ENCODE measurements around the gene FANCC. TPM values are rescaled to one million over a fixed set of nuclear protein-coding genes. Genes with fewer than 3 reads are reported as not detected.

FANCC gene
- total and polyA plus RNA-seq, 4 donors, result 8.3 to 32.4 (median 11.5) TPM

GRCh38 chr9:95073918-95074317, 243.6 kb downstream of the FANCC start:
- no peak for DNase-seq (ENCODE audit: low spot score)
- no peak for TF ChIP-seq REST (IDR thresholded peaks at IDR 0.05)
- TF ChIP-seq TAF1 (conservative IDR thresholded peaks at IDR 0.05), result no peak
- no peak for TF ChIP-seq HNF4A (conservative IDR thresholded peaks at IDR 0.05)
- Histone ChIP-seq H3K36me3 (ENCODE audit: control insufficient read depth in 4 of 4, insufficient read depth in 3 of 4, low read depth in 1 of 4, low read length in 3 of 4) (peaks cover 4 to 71% (median 39%) of the 10 kb centered on the region in 4 donors), H3K9me3 (ENCODE audit: control insufficient read depth in 4 of 4, low read length in 3 of 4) (no peaks in the 10 kb centered on the region), H3K9ac (ENCODE audit: low read depth in 1 of 2, low read length in 2 of 2) (no peak overlapping the region), H3K4me3 (ENCODE audit: low read depth in 1 of 3, low read length in 3 of 3) (no peak overlapping the region), H3K4me1 (ENCODE audit: control insufficient read depth in 4 of 4, insufficient read depth in 4 of 4, low read length in 3 of 4) (peaks cover 8 to 73% (median 42%) of the 10 kb centered on the region in 4 donors), H3K27ac (ENCODE audit: low read depth in 1 of 2, low read length in 2 of 2) (peak overlapping the region; percentile 19 to 26), H3K27me3 (ENCODE audit: control insufficient read depth in 4 of 4, insufficient read depth in 4 of 4, low read length in 3 of 4) (no peaks in the 10 kb centered on the region)
- 94% methylated on average over 5 of the region's 5 CpGs for WGBS

GRCh38 chr9:95073042-95073607, 244.4 kb downstream of the FANCC start:
- 95% methylated on average over 18 of the region's 18 CpGs for WGBS
- Histone ChIP-seq H3K27ac (ENCODE audit: low read depth in 1 of 2, low read length in 2 of 2) (peak overlapping the region in 1 of 2 donors; percentile 45), H3K9me3 (ENCODE audit: control insufficient read depth in 4 of 4, low read length in 3 of 4) (no peaks in the 10 kb centered on the region), H3K27me3 (ENCODE audit: control insufficient read depth in 4 of 4, insufficient read depth in 4 of 4, low read length in 3 of 4) (no peaks in the 10 kb centered on the region), H3K36me3 (ENCODE audit: control insufficient read depth in 4 of 4, insufficient read depth in 3 of 4, low read depth in 1 of 4, low read length in 3 of 4) (peaks cover 5 to 71% (median 36%) of the 10 kb centered on the region in 4 donors), H3K9ac (ENCODE audit: low read depth in 1 of 2, low read length in 2 of 2) (no peak overlapping the region), H3K4me3 (ENCODE audit: low read depth in 1 of 3, low read length in 3 of 3) (no peak overlapping the region), H3K4me1 (ENCODE audit: control insufficient read depth in 4 of 4, insufficient read depth in 4 of 4, low read length in 3 of 4) (peaks cover 8 to 79% (median 44%) of the 10 kb centered on the region in 4 donors)
- peak; percentile 10 for TF ChIP-seq CTCF (IDR thresholded peaks at IDR 0.05; ENCODE audit: low read depth, low read length, missing input control)
- TF ChIP-seq RAD21 (IDR thresholded peaks at IDR 0.05), result peak; percentile 36 to 59
- TF ChIP-seq YY1 (IDR thresholded peaks at IDR 0.05), result no peak
- no peak for TF ChIP-seq ATF3 (IDR thresholded peaks at IDR 0.05)
- no peak for TF ChIP-seq NR2F2 (IDR thresholded peaks at IDR 0.05)
- TF ChIP-seq TAF1 (conservative IDR thresholded peaks at IDR 0.05), result no peak
- no peak for TF ChIP-seq JUND (IDR thresholded peaks at IDR 0.05)
- DNase-seq (ENCODE audit: low spot score), result no peak

- no peak overlapping the region for H3K27ac ChIP-seq (ENCODE audit: low read depth in 1 of 2, low read length in 2 of 2)
- peaks cover 4 to 69% (median 36%) of the 10 kb centered on the region in 4 donors for H3K36me3 ChIP-seq (ENCODE audit: control insufficient read depth in 4 of 4, insufficient read depth in 3 of 4, low read depth in 1 of 4, low read length in 3 of 4)
- no peak overlapping the region for H3K4me3 ChIP-seq (ENCODE audit: low read depth in 1 of 3, low read length in 3 of 3)
- 81% methylated on average over 5 of the region's 5 CpGs for WGBS
- H3K27me3 ChIP-seq (ENCODE audit: control insufficient read depth in 4 of 4, insufficient read depth in 4 of 4, low read length in 3 of 4), result no peaks in the 10 kb centered on the region
- no peak overlapping the region for H3K9ac ChIP-seq (ENCODE audit: low read depth in 1 of 2, low read length in 2 of 2)
- no peaks in the 10 kb centered on the region for H3K9me3 ChIP-seq (ENCODE audit: control insufficient read depth in 4 of 4, low read length in 3 of 4)
- TF ChIP-seq NR2F2 (IDR thresholded peaks at IDR 0.05), result no peak
- TF ChIP-seq ATF3 (IDR thresholded peaks at IDR 0.05), result no peak
- TF ChIP-seq TAF1 (conservative IDR thresholded peaks at IDR 0.05), result no peak
- TF ChIP-seq EGR1 (IDR thresholded peaks at IDR 0.05; ENCODE audit: low read depth in 2 of 2), result no peak
- TF ChIP-seq HNF4G (IDR thresholded peaks at IDR 0.05), result no peak
- no peak for TF ChIP-seq FOXA1 (IDR thresholded peaks at IDR 0.05)
- TF ChIP-seq FOXA2 (IDR thresholded peaks at IDR 0.05), result no peak
- TF ChIP-seq YY1 (IDR thresholded peaks at IDR 0.05), result no peak
- no peak for TF ChIP-seq SP1 (IDR thresholded peaks at IDR 0.05)
- TF ChIP-seq RAD21 (IDR thresholded peaks at IDR 0.05), result no peak
- TF ChIP-seq ZBTB33 (IDR thresholded peaks at IDR 0.05), result no peak
- TF ChIP-seq REST (IDR thresholded peaks at IDR 0.05), result no peak
- H3K4me1 ChIP-seq (ENCODE audit: control insufficient read depth in 4 of 4, insufficient read depth in 4 of 4, low read length in 3 of 4), result peaks cover 8 to 82% (median 46%) of the 10 kb centered on the region in 4 donors
- no peak for DNase-seq (ENCODE audit: low spot score)
Observed at GRCh38 chr9:95071925-95072324, 245.6 kb downstream of the FANCC start.

Data from liver (tissue), 9 donors.